SH-SY5Y (cell line): Measurements from ENCODE around the gene FOXP4.

Source experiments
- GATA2 ChIP-seq: IDR thresholded peaks from 2 replicates; pipeline ENCODE4 v1.6.1; 2011; ENCODE audit warnings: mild to moderate bottlenecking, low read depth, low read length
- GATA3 ChIP-seq: IDR thresholded peaks from 2 replicates; pipeline ENCODE4 v1.6.1; 2011; ENCODE audit warnings: low read depth, mild to moderate bottlenecking, low read length, moderate library complexity

Gene FOXP4

DNA sequence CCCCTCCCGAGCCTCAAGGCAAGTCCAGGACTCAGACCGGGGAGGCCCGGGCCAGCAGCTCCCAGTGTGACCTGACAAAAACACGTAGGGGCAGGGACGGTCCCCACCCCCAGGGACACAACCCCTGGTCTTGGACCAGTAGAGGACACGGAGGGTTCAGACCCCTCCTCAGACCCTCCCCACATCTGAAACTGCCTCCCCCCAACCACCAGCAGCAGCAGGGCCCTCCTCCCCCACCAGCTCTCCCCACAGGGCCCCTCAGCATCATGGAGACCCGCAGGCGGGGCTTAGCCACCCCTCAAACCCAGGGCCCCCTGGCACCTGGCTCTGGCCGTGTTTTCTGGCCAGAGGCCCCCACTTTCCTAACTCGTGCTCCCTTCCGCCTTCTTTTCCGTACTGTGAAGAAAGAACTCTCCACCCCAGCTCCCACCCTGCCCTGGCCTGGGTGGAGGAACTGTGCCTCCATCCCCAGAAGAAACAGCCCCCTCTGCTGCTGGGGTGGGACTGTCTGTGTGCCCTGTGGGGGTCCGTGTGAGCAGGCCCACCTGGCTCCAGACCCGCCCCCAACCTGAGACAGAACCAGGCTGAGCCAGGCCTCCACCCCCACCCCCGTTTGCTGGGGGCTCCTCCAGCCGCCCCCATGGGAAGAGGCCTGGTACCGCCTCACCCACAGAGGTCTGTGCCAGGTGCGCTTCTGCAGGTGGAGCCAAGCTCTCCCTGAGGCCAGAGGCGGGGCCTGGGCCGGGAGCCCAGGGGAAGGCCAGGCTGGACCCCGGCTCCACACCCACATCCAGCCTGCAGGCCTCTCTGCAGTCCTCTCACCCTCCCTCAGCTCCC lies 53.1 kb downstream of the FOXP4 start:
- TF ChIP-seq GATA3 (no peak), GATA2 (no peak)

DNA sequence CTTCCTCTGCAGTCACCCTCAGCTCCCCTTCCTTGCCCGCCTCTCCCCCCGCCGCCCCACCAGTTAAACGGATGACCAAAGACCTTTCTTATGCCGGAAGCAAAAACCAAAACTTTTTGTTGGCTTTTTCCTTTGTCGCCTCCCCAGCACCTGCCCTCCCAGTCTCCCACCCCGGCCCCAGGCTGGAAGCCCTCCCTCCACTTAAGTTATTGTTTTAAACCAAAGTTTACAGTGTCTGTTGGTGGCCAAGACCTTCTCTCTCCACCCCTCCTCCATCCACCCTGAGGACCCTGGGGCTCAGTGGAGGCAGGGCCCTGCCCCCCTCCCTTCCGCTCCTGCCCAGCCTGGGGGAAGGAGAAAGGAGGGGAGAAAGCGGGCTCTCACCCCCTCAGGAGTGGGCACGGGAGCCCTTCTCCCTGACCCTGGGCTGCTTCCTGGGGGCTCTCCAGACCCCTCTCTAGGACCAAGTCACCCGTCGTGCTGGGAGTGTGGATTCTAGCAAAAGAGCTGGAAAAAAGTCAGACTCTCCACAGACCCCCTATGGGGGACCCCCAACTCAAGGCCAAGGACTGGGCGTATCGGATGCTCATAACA lies 53.8 kb downstream of the FOXP4 start:
- TF ChIP-seq GATA3 (no peak), GATA2 (no peak)

DNA sequence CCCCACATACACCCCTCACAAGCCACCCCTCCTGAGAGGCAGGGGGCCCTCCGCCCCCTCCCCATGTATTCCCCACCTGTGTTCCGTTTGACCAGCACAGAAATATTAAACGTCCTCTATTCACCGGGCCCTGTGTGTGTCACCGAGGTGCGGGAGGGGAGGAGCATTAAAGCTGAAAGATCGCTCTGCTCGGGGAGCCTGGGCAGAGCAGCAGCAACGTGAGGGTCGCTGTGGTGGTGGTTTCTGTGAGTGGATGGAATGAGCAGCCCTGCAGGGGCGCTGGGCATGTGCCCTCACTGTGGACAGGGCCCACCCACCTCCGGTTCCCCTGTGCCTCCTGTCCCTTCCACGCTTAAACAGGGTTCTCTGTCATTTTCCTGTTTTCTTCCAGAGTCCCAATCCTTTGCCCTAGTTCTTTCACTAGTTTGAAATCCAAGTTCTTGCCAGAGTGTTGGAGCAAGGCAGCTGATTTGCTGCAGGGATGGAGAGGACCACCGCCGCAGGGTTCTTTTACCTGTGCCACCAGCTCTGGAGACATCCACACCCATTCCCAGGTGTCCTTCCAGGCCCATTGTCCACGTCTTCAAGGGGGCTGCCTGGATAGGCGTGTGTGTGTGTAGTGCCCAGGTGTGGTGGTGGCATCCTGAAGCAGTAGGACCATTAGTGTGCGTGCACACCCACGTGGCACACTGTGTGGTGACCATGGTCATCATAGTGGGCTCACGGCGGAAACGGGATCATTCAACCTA lies 54.5 kb downstream of the FOXP4 start:
- TF ChIP-seq GATA3 (no peak), GATA2 (no peak)

DNA sequence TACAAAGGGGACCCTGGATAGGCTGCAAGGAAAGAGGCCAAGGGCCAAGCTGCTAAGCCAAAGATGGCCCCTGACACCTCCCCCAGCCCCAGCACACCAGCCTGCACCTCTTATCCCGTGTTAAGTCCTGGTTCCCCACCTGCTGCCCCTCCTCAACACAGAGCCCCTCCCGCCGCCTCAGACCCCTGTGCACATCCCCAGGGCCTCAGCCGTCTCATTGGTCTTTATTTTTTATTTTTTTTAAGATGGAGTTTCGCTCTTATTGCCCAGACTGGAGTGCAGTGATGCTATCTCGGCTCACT lies 55.0 kb downstream of the FOXP4 start:
- no peak for TF ChIP-seq GATA2
- no peak for TF ChIP-seq GATA3

DNA sequence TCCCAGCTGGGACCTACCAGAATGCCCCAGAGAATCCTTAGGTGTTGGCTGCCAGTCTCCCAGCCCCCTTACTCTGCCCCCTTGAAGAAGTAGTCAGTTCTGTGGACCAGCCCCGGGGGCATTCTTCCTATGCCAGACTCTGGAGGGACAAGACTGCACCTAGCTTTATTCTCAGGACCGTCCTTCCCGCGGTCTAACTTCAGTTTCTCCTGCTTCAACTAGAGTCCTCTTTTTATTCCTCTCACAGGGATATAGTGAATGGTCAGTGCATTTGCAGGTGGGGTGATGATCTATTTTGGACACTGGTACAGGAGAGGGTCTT lies 56.2 kb downstream of the FOXP4 start:
- no peak for TF ChIP-seq GATA2
- TF ChIP-seq GATA3 = no peak

DNA sequence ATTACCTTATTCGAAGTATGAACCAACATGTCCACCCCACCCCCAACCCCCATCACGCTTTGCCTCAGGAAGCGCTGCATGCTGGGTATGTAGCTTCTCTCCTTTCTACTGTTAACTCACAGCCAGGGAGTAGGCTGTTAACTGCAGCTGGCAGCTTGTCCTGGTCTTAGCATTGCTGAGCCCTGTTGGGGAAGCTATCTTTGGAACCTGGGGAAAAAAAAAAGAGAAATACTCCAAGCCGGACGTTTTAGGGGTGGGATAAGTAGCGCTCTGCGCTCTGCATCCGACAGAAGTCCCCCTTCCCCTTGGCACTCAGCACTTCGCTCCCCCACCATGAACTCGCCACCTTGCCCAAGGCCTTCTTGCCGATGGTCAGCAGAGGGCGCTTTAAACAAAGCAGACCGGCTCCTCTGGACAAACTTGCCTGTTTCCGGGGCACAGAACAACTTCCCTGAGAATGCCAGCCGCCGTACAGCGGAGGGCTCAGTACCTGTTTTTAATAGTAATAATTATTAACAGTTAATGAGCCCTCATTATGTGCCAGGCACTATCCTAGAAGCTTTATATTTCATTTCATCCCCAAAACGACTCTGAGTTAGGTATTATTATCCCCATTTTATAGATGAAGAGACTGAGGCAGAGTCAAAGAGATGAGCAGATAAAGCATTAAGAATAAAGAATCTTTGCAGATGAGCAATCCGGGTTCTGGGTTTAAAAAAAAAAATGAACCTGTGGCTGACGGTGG lies 56.9 kb downstream of the FOXP4 start:
- TF ChIP-seq GATA3 = no peak

DNA sequence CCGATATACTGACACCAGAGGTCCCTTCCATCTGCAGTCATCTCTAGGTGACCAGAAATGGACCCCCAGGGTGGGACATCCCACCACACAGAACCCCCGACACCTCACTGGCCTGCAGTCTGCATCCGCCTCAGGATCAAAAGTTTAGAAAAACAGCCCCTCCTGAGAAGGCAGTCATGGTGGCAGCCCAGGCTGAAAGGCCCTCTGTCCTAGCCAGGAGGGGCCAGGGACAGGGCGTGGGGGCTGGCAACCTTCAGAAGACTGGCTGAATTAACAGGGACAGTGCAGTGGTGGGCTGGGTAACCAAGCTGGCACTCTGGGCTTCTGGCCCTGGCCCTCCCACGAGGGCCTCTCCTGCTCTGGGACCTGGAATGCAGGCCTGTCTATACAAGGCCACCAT lies 57.8 kb downstream of the FOXP4 start:
- TF ChIP-seq GATA3 = no peak
- no peak for TF ChIP-seq GATA2

DNA sequence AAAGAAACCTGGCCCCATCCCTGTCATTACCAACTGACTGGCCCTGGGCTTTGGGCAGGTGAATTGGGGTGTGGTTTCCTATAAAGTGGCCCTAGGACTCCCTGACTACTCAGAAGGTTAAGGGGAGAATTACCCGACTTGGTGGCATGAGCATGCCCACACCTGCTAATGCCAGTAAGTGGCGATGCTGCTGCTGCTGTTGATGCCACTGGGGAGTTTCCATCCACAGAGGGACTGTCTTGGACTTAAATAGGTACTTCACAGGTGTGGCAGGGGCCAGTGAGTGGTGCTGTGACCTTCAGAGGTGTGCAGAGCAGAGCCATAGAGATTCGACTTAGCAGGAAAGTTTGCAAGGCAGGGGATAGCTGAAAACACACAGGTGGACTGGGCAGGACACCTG lies 59.5 kb downstream of the FOXP4 start:
- TF ChIP-seq GATA3 (no peak), GATA2 (no peak)

DNA sequence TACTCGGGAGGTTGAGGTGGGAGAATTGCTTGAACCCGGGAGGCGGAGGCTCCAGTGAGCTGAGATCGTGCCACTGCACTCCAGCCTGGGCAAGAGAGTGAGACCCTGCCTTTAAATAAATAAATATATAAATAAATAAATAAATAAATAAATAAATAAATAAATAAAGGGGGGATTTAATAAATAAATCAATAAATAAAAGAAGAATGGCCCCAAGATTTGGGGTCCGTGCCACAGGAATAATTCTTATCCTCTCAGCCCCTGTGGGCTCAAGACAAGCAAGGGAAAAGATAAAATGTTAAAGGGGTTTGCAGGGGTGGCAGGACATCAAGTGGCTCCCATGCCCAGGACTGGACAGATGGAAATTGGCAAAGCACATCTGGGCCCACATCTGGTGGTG lies 60.9 kb downstream of the FOXP4 start:
- TF ChIP-seq GATA3 (no peak), GATA2 (no peak)

DNA sequence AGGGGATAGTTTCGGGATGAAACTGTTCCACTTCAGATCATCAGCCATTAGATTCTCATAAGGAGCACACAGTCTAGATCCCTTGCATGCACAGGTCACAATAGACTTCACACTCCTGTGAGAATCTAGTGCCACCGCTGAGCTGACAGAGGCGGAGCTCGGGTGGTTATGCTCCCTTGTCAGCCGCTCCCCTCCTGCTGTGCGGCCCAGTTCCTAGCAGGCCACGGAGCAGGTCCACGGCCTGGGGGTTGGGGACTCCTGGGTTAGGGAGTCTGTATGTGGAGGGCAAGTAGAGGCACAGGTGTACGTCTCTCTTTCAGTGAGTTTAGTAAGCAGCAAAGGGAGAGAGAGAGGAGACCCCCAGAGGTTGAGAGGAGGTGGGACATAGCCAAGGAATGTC lies 61.6 kb downstream of the FOXP4 start:
- TF ChIP-seq GATA3 (no peak), GATA2 (no peak)

DNA sequence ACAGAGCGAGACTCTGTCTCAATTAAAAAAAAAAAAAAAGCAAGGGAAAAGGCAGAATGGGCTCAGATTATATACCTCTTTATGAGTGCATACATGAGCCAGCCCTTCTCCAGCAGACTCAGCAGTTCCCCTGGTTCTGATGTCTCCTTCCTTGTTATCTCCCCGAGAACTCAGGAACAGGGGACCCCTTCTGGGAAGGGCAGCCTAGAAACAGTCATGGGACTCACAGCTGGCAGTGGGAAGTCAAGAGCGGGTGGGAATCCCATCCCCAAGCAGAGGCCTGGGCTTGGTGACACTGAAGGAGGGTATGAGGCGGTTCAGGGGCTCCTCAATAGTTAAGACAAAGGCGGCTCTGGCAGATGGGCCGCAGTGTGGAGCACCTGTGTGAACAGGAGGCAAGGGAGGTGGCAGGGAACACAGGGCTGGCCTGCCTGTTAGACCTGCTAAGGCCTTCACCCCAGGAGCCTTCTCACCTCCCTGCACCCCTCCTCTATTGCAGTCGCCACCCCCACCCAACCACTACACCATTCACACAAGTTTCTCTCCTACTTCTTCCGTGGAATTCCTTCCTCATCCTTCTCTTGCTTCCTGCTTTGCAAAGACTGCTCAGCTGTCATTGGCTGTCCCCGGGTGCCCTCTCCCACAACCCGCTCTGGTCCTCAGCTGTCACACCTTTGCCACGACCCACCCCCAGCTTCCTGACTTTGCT lies 62.4 kb downstream of the FOXP4 start:
- TF ChIP-seq GATA2 = no peak

DNA sequence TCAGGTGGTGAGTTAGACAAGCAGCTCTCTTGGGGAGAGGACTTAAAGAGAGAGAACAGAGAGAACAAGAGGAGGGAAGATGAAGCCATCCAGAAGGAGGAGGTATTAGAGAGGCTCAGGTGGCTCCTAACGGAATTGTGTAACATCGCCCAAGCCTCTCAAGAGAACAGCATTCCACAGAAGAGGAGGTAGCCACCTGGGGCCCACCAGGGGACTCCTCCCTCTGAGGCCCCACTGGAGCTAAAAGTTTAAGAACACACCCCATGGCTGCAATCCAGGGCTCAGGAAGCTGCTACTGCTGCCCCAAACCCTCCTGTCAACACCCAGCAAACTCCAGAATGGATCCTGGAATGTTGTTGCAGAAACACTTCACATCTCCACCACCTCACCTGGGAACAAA lies 68.5 kb downstream of the FOXP4 start:
- TF ChIP-seq GATA2 = no peak
- TF ChIP-seq GATA3 = no peak

DNA sequence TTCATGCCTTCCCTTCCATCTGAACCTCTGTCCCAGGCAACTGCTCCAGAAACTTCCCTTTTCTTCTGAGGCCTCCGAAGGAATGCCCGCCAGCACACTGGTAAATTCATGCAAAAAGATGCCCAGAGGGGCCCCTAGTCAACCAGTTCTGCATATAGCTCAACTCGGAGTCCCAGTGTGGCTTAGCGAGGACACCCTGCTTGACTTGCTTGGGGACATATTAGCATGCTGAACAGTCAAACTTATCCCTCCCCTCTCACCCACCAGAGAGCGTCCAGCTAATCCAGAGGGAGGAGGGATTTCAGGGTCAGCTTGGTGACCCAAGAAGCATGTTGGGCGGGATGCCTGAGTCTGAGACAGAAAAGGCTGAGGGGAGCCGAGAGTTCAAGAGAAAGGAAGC lies 69.1 kb downstream of the FOXP4 start:
- no peak for TF ChIP-seq GATA3
- no peak for TF ChIP-seq GATA2

DNA sequence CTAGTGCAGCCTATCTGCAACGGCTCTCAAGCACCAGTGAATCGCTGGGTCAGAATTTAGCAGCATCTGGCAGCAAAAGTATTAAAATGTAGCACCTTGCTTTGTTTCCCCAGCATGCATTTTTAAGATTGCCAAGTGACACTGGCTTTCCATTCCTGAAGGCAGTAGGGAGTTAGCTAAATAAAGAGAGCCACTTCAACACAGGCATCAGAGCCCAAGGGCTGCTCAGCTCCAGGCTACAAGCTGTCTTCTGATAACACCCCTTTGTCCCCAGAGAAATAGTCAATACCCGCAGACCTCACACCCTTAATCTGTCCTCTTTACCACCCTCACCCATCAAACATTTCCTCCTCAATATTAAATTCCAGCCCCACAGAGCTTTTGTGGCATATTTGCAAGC lies 72.4 kb downstream of the FOXP4 start:
- TF ChIP-seq GATA2 (no peak), GATA3 (no peak)
